ENCODE results near the gene PRSS56.
"Not testable (repeated sequence)": the region's sequence is repeated elsewhere in the genome, so short reads cannot be mapped to it uniquely, and the experiment has no call there.

The PRSS56 gene

DNA sequence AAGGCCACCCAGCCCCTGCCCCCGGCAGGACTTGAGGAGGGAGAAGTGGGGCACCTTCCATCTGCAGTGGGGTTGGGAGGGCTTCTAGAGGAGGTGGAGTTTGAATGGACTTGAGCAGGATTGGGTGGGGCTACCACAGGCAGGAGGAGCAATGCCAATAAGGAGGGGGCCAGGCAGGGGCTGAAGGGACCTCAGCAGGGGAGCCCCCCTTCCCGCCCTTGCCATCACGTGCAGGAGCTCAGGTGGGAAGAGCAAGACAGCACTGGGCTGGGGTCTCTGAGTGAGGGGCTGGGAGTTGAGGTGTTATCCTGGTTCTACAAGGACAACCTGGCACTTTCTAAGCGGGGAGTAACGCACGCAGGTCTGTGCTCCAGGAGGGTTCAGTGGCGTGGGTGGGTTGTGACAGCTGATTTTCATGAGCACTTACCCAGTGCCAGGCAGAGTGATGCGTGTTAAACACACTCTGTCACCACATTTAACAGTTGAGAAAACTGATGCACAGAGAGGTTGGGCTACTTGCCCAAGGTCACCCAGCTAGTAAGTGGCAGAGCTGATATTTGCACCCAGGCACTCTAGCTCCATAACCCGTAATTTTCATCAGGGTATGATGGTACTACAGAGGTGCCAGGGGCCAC lies 10.6 kb downstream of the PRSS56 start:
- no peaks in the 10 kb centered on the region for H3K36me3 ChIP-seq
- TF ChIP-seq, protein P1, sequence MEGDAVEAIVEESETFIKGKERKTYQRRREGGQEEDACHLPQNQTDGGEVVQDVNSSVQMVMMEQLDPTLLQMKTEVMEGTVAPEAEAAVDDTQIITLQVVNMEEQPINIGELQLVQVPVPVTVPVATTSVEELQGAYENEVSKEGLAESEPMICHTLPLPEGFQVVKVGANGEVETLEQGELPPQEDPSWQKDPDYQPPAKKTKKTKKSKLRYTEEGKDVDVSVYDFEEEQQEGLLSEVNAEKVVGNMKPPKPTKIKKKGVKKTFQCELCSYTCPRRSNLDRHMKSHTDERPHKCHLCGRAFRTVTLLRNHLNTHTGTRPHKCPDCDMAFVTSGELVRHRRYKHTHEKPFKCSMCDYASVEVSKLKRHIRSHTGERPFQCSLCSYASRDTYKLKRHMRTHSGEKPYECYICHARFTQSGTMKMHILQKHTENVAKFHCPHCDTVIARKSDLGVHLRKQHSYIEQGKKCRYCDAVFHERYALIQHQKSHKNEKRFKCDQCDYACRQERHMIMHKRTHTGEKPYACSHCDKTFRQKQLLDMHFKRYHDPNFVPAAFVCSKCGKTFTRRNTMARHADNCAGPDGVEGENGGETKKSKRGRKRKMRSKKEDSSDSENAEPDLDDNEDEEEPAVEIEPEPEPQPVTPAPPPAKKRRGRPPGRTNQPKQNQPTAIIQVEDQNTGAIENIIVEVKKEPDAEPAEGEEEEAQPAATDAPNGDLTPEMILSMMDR (IDR thresholded peaks at IDR 0.05): no peak
- H3K4me1 ChIP-seq (ENCODE audit: control insufficient read depth in 1 of 2, insufficient read depth in 1 of 2, low read depth in 1 of 2, low read length in 1 of 2): no peaks in the 10 kb centered on the region
- no peak overlapping the region for H3K27ac ChIP-seq
- peaks cover 35% of the 10 kb centered on the region for H3K27me3 ChIP-seq
- no peaks in the 10 kb centered on the region for H3K9me3 ChIP-seq
- no peak overlapping the region for H3K4me3 ChIP-seq (ENCODE audit: low read depth in 1 of 2, low read length in 1 of 2)

- no peak overlapping the region for H3K27ac ChIP-seq
- TF ChIP-seq, protein P1 (IDR thresholded peaks at IDR 0.05): no peak
- no peaks in the 10 kb centered on the region for H3K4me1 ChIP-seq (ENCODE audit: control insufficient read depth in 1 of 2, insufficient read depth in 1 of 2, low read depth in 1 of 2, low read length in 1 of 2)
- H3K9me3 ChIP-seq: no peaks in the 10 kb centered on the region
- H3K4me3 ChIP-seq (ENCODE audit: low read depth in 1 of 2, low read length in 1 of 2): no peak overlapping the region
- H3K36me3 ChIP-seq: no peaks in the 10 kb centered on the region
- peaks cover 18% of the 10 kb centered on the region for H3K27me3 ChIP-seq
Observed at GRCh38 chr2:232532419-232532818, 12.2 kb downstream of the PRSS56 start.

- not testable (repeated sequence) for H3K27ac ChIP-seq; H3K36me3 ChIP-seq; H3K4me1 ChIP-seq (ENCODE audit: control insufficient read depth in 1 of 2, insufficient read depth in 1 of 2, low read depth in 1 of 2, low read length in 1 of 2); H3K9me3 ChIP-seq; H3K4me3 ChIP-seq (ENCODE audit: low read depth in 1 of 2, low read length in 1 of 2)
- H3K27me3 ChIP-seq: peaks cover 14% of the 10 kb centered on the region
Observed at GRCh38 chr2:232532821-232533220, 12.6 kb downstream of the PRSS56 start.

DNA sequence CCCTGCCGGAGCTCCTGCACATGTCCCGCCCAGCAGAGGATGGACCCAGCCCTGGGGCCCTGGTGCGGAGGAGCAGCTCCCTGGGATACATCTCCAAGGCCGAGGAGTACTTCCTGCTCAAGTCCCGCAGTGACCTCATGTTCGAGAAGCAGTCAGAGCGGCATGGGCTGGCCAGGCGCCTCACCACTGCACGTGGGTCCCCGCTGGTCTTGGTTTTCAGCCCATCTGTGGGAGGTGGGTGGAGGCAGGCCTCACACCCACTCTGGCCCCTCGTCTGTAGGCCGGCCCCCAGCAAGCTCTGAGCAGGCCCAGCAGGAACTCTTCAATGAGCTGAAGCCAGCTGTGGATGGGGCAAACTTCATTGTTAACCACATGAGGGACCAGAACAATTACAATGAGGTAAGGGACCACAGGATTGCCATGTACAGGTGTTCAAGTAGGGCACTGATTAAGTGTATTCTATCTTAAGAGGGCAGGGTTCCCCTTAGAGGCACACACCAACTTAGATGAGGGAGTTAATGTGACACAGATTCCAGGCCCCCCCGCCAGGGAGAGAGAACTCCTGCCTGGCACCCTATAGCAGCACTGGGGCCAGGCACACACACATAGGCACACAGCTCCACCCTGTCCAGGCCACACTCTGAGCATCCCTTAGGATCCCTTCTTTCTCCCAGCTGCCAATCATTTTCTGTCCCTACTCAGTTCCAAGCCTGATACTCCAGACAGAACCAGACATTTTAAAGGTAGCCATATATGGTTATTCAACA lies 13.9 kb downstream of the PRSS56 start:
- Histone ChIP-seq H3K27ac (no peak overlapping the region), H3K27me3 (peaks cover 2% of the 10 kb centered on the region), H3K36me3 (no peaks in the 10 kb centered on the region), H3K4me3 (ENCODE audit: low read depth in 1 of 2, low read length in 1 of 2) (no peak overlapping the region), H3K4me1 (ENCODE audit: control insufficient read depth in 1 of 2, insufficient read depth in 1 of 2, low read depth in 1 of 2, low read length in 1 of 2) (peaks cover under 1 to 6% of the 10 kb centered on the region in 2 experiments), H3K9me3 (no peaks in the 10 kb centered on the region)
- TF ChIP-seq, protein P1 (IDR thresholded peaks at IDR 0.05): no peak

GRCh38 chr2:232534940-232535651 lies 14.9 kb downstream of the PRSS56 start:
- Histone ChIP-seq H3K36me3 (no peaks in the 10 kb centered on the region), H3K27me3 (peaks cover 6% of the 10 kb centered on the region), H3K27ac (no peak overlapping the region), H3K4me1 (ENCODE audit: control insufficient read depth in 1 of 2, insufficient read depth in 1 of 2, low read depth in 1 of 2, low read length in 1 of 2) (peaks cover 3 to 6% of the 10 kb centered on the region in 2 experiments), H3K9me3 (no peaks in the 10 kb centered on the region), H3K4me3 (ENCODE audit: low read depth in 1 of 2, low read length in 1 of 2) (no peak overlapping the region)
- TF ChIP-seq, protein P1 (IDR thresholded peaks at IDR 0.05): no peak
